ENCODE data around the gene C2orf15.
"Not testable (repeated sequence)": the region's sequence is repeated elsewhere in the genome, so short reads cannot be mapped to it uniquely, and the experiment has no call there.

C2orf15 gene
- total RNA-seq = 0.45 to 4.5 (median 1.2) reads per million in 9 experiments

- Mint-ChIP-seq H3K36me3 (ENCODE audit: insufficient read depth) (peaks cover 20% of the 10 kb centered on the region), H3K9me3 (no peaks in the 10 kb centered on the region)
- peak; percentile 83 for ATAC-seq (replicated peaks)
These were observed at the start of gene C2orf15 for GRCh38 chr2:99141110-99142108. Gene C2orf15, plus strand, starts transcription at chr2:99141707. Its CDS starts 8,852 bp downstream, at chr2:99150559.

GRCh38 chr2:99096728-99097127 lies 44.8 kb upstream of the C2orf15 start:
- no peak for DNase-seq
- no peak for ATAC-seq (replicated peaks)
- Mint-ChIP-seq H3K9me3 (no peaks in the 10 kb centered on the region), H3K4me1 (ENCODE audit: low read depth in 2 of 2) (no peaks in the 10 kb centered on the region), H3K27me3 (no peaks in the 10 kb centered on the region), H3K4me3 (no peak overlapping the region), H3K36me3 (ENCODE audit: insufficient read depth) (no peaks in the 10 kb centered on the region), H3K27ac (no peak overlapping the region)

More at GRCh38 chr2:99141110-99142108, at the start of gene C2orf15:
- Mint-ChIP-seq H3K4me1 (ENCODE audit: low read depth in 2 of 2) (peaks cover 4 to 7% of the 10 kb centered on the region in 2 donors), H3K4me3 (peak within 1 kb of the TSS; percentile 93 to 98), H3K27ac (peak within 1 kb of the TSS; percentile 97), H3K27me3 (no peaks in the 10 kb centered on the region)
- peak; percentile 94 to 96 (median 96) for DNase-seq

- Mint-ChIP-seq H3K36me3 (ENCODE audit: insufficient read depth) (no peaks in the 10 kb centered on the region), H3K9me3 (no peaks in the 10 kb centered on the region), H3K27ac (peak overlapping the region in 1 of 2 donors; percentile 4), H3K4me3 (no peak overlapping the region), H3K4me1 (ENCODE audit: low read depth in 2 of 2) (no peaks in the 10 kb centered on the region), H3K27me3 (no peaks in the 10 kb centered on the region)
- no peak for ATAC-seq (replicated peaks)
- DNase-seq = no peak
These were observed 39.8 kb upstream of the C2orf15 start for GRCh38 chr2:99101697-99102096.

- ATAC-seq (replicated peaks) (no peak), DNase-seq (no peak)
- H3K36me3 Mint-ChIP-seq (ENCODE audit: insufficient read depth) = no peaks in the 10 kb centered on the region
- H3K9me3 Mint-ChIP-seq = no peaks in the 10 kb centered on the region
- no peaks in the 10 kb centered on the region for H3K4me1 Mint-ChIP-seq (ENCODE audit: low read depth in 2 of 2)
- H3K27me3 Mint-ChIP-seq = no peaks in the 10 kb centered on the region
- H3K27ac Mint-ChIP-seq = no peak overlapping the region
- no peak overlapping the region for H3K4me3 Mint-ChIP-seq
These were observed 37.5 kb upstream of the C2orf15 start for GRCh38 chr2:99104006-99104405.

- ATAC-seq (replicated peaks) (no peak), DNase-seq (no peak)
- Mint-ChIP-seq H3K27ac (no peak overlapping the region), H3K4me1 (ENCODE audit: low read depth in 2 of 2) (no peaks in the 10 kb centered on the region), H3K4me3 (no peak overlapping the region), H3K27me3 (no peaks in the 10 kb centered on the region), H3K9me3 (no peaks in the 10 kb centered on the region), H3K36me3 (ENCODE audit: insufficient read depth) (no peaks in the 10 kb centered on the region)
These were observed 34.6 kb upstream of the C2orf15 start for GRCh38 chr2:99106913-99107312.

GRCh38 chr2:99111236-99111635 lies 30.3 kb upstream of the C2orf15 start:
- Mint-ChIP-seq H3K36me3 (ENCODE audit: insufficient read depth) (no peaks in the 10 kb centered on the region), H3K4me1 (ENCODE audit: low read depth in 2 of 2) (no peaks in the 10 kb centered on the region), H3K27me3 (no peaks in the 10 kb centered on the region), H3K9me3 (no peaks in the 10 kb centered on the region), H3K4me3 (no peak overlapping the region), H3K27ac (no peak overlapping the region)
- no peak for ATAC-seq (replicated peaks)
- DNase-seq = no peak

- DNase-seq (no peak), ATAC-seq (replicated peaks) (no peak)
- no peak overlapping the region for H3K27ac Mint-ChIP-seq
- H3K9me3 Mint-ChIP-seq = no peaks in the 10 kb centered on the region
- no peaks in the 10 kb centered on the region for H3K27me3 Mint-ChIP-seq
- no peak overlapping the region for H3K4me3 Mint-ChIP-seq
- H3K4me1 Mint-ChIP-seq (ENCODE audit: low read depth in 2 of 2) = no peaks in the 10 kb centered on the region
- no peaks in the 10 kb centered on the region for H3K36me3 Mint-ChIP-seq (ENCODE audit: insufficient read depth)
These were observed 29.6 kb upstream of the C2orf15 start for GRCh38 chr2:99111945-99112344.

- Mint-ChIP-seq H3K4me3 (no peak overlapping the region), H3K27me3 (no peaks in the 10 kb centered on the region), H3K36me3 (ENCODE audit: insufficient read depth) (no peaks in the 10 kb centered on the region), H3K27ac (no peak overlapping the region), H3K4me1 (ENCODE audit: low read depth in 2 of 2) (no peaks in the 10 kb centered on the region), H3K9me3 (no peaks in the 10 kb centered on the region)
- no peak for DNase-seq
- ATAC-seq (replicated peaks) = no peak
These were observed 28.9 kb upstream of the C2orf15 start for GRCh38 chr2:99112617-99113016.

GRCh38 chr2:99127981-99128380 lies 13.5 kb upstream of the C2orf15 start:
- Mint-ChIP-seq H3K27ac (no peak overlapping the region), H3K36me3 (ENCODE audit: insufficient read depth) (peaks cover 2% of the 10 kb centered on the region), H3K27me3 (no peaks in the 10 kb centered on the region), H3K4me1 (ENCODE audit: low read depth in 2 of 2) (no peaks in the 10 kb centered on the region), H3K9me3 (peaks cover 9 to 27% of the 10 kb centered on the region in 2 donors), H3K4me3 (no peak overlapping the region)
- DNase-seq (no peak), ATAC-seq (replicated peaks) (no peak)

- DNase-seq; H3K4me3 Mint-ChIP-seq; H3K36me3 Mint-ChIP-seq (ENCODE audit: insufficient read depth); ATAC-seq (replicated peaks); H3K27me3 Mint-ChIP-seq; H3K27ac Mint-ChIP-seq; H3K4me1 Mint-ChIP-seq (ENCODE audit: low read depth in 2 of 2): not testable (repeated sequence)
- H3K9me3 Mint-ChIP-seq = peaks cover 10 to 19% of the 10 kb centered on the region in 2 donors
These were observed 6.4 kb upstream of the C2orf15 start for GRCh38 chr2:99135044-99135556.

- no peak for ATAC-seq (replicated peaks)
- no peak for DNase-seq
- no peaks in the 10 kb centered on the region for H3K27me3 Mint-ChIP-seq
- no peak overlapping the region for H3K4me3 Mint-ChIP-seq
- peaks cover 3 to 5% of the 10 kb centered on the region in 2 donors for H3K9me3 Mint-ChIP-seq
- H3K36me3 Mint-ChIP-seq (ENCODE audit: insufficient read depth) = peaks cover 20% of the 10 kb centered on the region
- H3K27ac Mint-ChIP-seq = no peak overlapping the region
- peaks cover 4 to 7% of the 10 kb centered on the region in 2 donors for H3K4me1 Mint-ChIP-seq (ENCODE audit: low read depth in 2 of 2)
These were observed 2.5 kb upstream of the C2orf15 start for GRCh38 chr2:99139003-99139402.

- Mint-ChIP-seq H3K4me3 (peak overlapping the region; percentile 93 to 98), H3K4me1 (ENCODE audit: low read depth in 2 of 2) (peaks cover 4 to 7% of the 10 kb centered on the region in 2 donors), H3K27ac (peak overlapping the region; percentile 97), H3K27me3 (no peaks in the 10 kb centered on the region), H3K36me3 (ENCODE audit: insufficient read depth) (peaks cover 20% of the 10 kb centered on the region), H3K9me3 (no peaks in the 10 kb centered on the region)
- no peak for DNase-seq
- no peak for ATAC-seq (replicated peaks)
These were observed 1.2 kb upstream of the C2orf15 start for GRCh38 chr2:99140056-99140859.

- Mint-ChIP-seq H3K4me3 (peak overlapping the region; percentile 93 to 98), H3K4me1 (ENCODE audit: low read depth in 2 of 2) (peaks cover 4 to 7% of the 10 kb centered on the region in 2 donors), H3K27ac (peak overlapping the region; percentile 97), H3K36me3 (ENCODE audit: insufficient read depth) (peaks cover 20% of the 10 kb centered on the region), H3K9me3 (no peaks in the 10 kb centered on the region), H3K27me3 (no peaks in the 10 kb centered on the region)
- ATAC-seq (replicated peaks) (no peak), DNase-seq (no peak)
These were observed 722 bp upstream of the C2orf15 start for GRCh38 chr2:99140860-99141109.
